ENCODE results near the gene SPRTN.
"Not testable (repeated sequence)": the region's sequence is repeated elsewhere in the genome, so short reads cannot be mapped to it uniquely, and the experiment has no call there.

SPRTN gene

GRCh38 chr1:231340328-231341013 lies 2.4 kb downstream of the SPRTN start:
- DNase-seq (ENCODE audit: low spot score): no peak
- POLR2A ChIA-PET (ENCODE audit: low non-redundant PET): interaction anchor here (0.8 kb wide), 1 partner anchor 75 kb away, joined by 13 read pairs; no protein-coding TSS in a partner anchor
- CTCF ChIA-PET: interaction anchor here (0.8 kb wide), 1 partner anchor 142 kb away, joined by 5 read pairs; no protein-coding TSS in a partner anchor
- H3K27ac ChIP-seq: peak overlapping the region; percentile 80
- TF ChIP-seq CTCF (conservative IDR thresholded peaks at IDR 0.05; ENCODE audit: low read depth): no peak

- ChIA-PET POLR2A (ENCODE audit: low non-redundant PET) (no interaction called here), CTCF (no interaction called here)
- no peak overlapping the region for H3K27ac ChIP-seq
- DNase-seq (ENCODE audit: low spot score): no peak
- no peak for TF ChIP-seq CTCF (conservative IDR thresholded peaks at IDR 0.05; ENCODE audit: low read depth)
Measured at GRCh38 chr1:231347961-231348360, 9.9 kb downstream of the SPRTN start.

- no peak for DNase-seq (ENCODE audit: low spot score)
- TF ChIP-seq CTCF (conservative IDR thresholded peaks at IDR 0.05; ENCODE audit: low read depth): no peak
- POLR2A ChIA-PET (ENCODE audit: low non-redundant PET): no interaction called here
- H3K27ac ChIP-seq: no peak overlapping the region
- CTCF ChIA-PET: no interaction called here
Measured at GRCh38 chr1:231348442-231348841, 10.3 kb downstream of the SPRTN start.

DNA sequence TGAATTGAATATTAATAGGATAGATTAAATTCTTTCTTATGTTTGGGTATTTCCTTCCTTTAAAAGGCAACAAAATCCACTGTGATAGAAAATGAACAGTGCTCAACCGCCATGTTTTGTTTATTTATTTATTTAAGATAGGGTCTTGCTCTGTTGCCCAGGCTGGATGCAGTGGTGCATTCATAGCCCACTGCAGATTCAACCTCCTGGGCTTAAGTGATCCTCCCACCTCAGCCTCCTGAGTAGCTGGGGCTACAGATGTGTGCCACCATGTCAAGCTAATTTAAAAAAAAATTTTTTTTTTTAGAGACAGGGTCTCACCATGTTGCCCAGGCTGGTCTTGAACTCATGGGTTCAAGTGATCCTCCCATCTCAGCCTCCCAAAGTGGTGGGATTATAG lies 10.8 kb downstream of the SPRTN start:
- POLR2A ChIA-PET (ENCODE audit: low non-redundant PET); H3K27ac ChIP-seq; CTCF ChIA-PET; DNase-seq (ENCODE audit: low spot score): not testable (repeated sequence)

- POLR2A ChIA-PET (ENCODE audit: low non-redundant PET): no interaction called here
- no peak for DNase-seq (ENCODE audit: low spot score)
- TF ChIP-seq CTCF (conservative IDR thresholded peaks at IDR 0.05; ENCODE audit: low read depth): no peak
- CTCF ChIA-PET: interaction anchor here (0.6 kb wide), 1 partner anchor 238 kb away, joined by 3 read pairs; no protein-coding TSS in a partner anchor
- no peak overlapping the region for H3K27ac ChIP-seq
Measured at GRCh38 chr1:231351816-231352215, 13.7 kb downstream of the SPRTN start.

DNA sequence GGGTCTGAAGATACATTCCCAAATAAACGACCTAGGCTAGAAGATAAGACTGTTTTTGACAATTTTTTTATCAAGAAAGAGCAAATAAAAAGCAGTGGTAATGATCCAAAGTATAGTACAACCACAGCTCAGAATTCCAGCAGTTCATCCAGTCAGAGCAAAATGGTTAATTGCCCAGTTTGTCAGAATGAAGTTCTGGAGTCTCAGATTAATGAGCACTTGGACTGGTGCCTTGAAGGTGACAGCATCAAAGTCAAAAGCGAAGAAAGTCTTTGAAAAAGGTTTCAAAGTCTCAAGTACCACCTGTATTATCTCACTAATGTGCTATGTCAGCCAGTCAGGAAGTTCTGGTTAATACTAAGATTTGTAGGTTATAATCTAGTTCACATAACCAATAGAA lies 15.0 kb downstream of the SPRTN start:
- H3K27ac ChIP-seq: no peak overlapping the region
- ChIA-PET CTCF (interaction anchor here (0.6 kb wide), 1 partner anchor 116 kb away, joined by 3 read pairs; no protein-coding TSS in a partner anchor), POLR2A (ENCODE audit: low non-redundant PET) (no interaction called here)
- no peak for DNase-seq (ENCODE audit: low spot score)
- no peak for TF ChIP-seq CTCF (conservative IDR thresholded peaks at IDR 0.05; ENCODE audit: low read depth)

DNA sequence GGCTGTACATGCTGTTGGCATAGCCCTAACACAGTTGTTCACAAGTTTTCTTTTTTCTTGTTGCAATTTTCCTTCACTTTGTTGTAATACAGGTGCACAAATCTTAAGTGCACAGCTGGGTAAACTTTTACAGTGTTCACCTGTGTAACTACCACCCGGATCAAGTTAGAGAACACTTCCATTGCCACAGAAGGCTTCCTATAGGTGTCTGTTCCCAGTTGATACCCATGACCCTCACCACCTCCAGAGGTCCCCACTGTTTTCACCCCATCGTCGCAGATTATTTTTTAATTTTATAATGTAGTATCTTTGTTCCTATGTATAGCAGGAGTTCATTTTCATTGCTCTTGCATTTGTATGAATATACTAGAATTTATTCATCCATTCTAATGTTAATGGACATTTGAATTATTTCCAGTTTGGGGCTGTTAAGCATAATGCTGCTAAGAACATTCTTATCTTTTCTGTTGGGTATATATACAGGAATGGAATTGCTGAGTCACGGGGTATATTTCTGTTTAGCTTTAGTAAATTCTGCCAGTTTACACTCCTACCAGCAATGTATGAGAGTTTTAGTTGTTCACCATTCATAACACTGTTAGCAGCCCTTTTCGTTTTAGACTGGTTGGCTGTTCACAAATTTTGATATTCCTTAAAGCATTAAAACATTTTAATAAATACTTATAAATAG lies 16.4 kb downstream of the SPRTN start:
- POLR2A ChIA-PET (ENCODE audit: low non-redundant PET): no interaction called here
- CTCF ChIA-PET: no interaction called here
- no peak for TF ChIP-seq CTCF (conservative IDR thresholded peaks at IDR 0.05; ENCODE audit: low read depth)
- no peak for DNase-seq (ENCODE audit: low spot score)
- H3K27ac ChIP-seq: no peak overlapping the region
